GM19239 (cell line): Measurements from ENCODE around the gene CCDC7.
A peak's percentile ranks its signal among the peaks of the same experiment; 100 is the strongest.
"Not testable (repeated sequence)": the region's sequence is repeated elsewhere in the genome, so short reads cannot be mapped to it uniquely, and the experiment has no call there.

Experiments
- DNase-seq: peaks from one replicate; pipeline ENCODE4 v3.0.0; 2011; ENCODE audit warnings: low spot score; ENCODE audit not compliant: insufficient read length
- FAIRE-seq: peaks from 2 replicates; lab custom pipeline; 2011; peaks lifted over from hg19 to GRCh38; lab: Jason Lieb, UNC

The CCDC7 gene

GRCh38 chr10:32446536-32447406 lies 831 bp downstream of the CCDC7 start:
- no peak for FAIRE-seq
- DNase-seq, result peak; percentile 6

DNA sequence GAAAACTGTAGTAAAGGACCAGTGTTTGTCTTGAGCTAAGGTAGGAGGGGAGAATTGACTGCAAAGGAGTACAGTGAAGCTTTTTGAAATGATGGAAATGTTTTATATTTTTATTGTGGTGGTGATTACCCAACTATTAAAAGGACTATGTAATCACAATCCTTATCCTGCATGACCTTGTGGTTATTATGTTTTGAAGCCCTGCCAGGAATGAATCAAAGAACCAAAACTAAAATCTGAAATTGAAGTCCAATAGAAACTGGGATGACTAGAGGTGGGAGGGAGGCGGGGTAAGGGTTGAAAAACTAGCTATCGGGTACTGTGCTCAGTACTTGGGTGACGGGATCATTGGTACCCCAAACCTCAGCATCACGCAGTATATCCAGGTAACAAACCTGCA lies 8.2 kb downstream of the CCDC7 start:
- no peak for DNase-seq
- FAIRE-seq, result no peak

DNA sequence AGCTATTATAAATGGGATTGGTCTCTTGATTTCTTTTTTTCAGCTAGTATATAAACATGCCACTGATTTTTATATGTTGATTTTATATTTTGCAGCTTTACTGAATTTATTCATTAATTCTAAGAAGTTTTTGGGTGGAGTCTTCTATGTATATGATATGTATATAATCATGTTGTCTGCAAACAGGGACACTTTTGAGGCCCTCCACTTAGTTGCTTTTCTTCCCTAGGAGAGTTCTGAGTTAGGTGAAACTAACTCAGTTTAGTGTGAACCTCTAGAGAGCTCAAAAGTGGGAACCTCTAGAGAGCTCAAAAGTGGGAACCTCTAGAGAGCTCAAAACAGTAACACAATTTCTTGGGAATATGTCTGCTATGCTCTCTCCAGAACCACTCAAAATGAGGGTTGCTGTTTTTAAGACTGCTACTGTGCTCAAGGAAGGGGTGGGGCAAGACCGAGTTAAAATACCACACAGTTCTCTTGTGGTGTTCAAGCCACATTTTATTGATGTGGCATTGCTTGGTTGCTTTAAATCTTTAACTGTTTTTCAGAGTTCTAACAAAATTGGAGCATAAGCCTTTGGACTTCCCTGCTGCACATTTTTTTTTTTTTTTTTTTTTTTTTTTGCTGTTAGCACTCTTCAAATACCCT lies 13.2 kb downstream of the CCDC7 start:
- DNase-seq, result no peak
- peak; percentile 66 for FAIRE-seq

- FAIRE-seq, result no peak
- no peak for DNase-seq
Observed at GRCh38 chr10:32461203-32461602, 15.3 kb downstream of the CCDC7 start.

GRCh38 chr10:32471232-32471631 lies 25.3 kb downstream of the CCDC7 start:
- DNase-seq, result no peak
- no peak for FAIRE-seq

- no peak for DNase-seq
- no peak for FAIRE-seq
Observed at GRCh38 chr10:32477499-32477898, 31.6 kb downstream of the CCDC7 start.

GRCh38 chr10:32481606-32482005 lies 35.7 kb downstream of the CCDC7 start:
- FAIRE-seq (no peak), DNase-seq (no peak)

DNA sequence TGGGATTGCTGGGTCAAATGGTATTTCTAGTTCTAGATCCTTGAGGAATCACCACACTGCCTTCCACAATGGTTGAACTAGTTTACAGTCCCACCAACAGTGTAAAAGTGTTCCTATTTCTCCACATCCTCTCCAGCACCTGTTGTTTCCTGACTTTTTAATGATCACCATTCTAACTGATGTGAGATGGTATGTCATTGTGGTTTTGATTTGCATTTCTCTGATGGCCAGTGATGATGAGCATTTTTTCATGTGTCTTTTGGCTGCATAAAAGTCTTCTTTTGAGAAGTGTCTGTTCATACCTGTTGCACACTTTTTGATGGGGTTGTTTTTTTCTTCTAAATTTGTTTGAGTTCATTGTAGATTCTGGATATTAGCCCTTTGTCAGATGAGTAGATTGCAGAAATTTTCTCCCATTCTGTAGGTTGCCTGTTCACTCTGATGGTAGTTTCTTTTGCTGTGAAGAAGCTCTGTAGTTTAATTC lies 37.1 kb downstream of the CCDC7 start:
- DNase-seq, FAIRE-seq: not testable (repeated sequence)

GRCh38 chr10:32488038-32488437 lies 42.1 kb downstream of the CCDC7 start:
- FAIRE-seq, DNase-seq: not testable (repeated sequence)

DNA sequence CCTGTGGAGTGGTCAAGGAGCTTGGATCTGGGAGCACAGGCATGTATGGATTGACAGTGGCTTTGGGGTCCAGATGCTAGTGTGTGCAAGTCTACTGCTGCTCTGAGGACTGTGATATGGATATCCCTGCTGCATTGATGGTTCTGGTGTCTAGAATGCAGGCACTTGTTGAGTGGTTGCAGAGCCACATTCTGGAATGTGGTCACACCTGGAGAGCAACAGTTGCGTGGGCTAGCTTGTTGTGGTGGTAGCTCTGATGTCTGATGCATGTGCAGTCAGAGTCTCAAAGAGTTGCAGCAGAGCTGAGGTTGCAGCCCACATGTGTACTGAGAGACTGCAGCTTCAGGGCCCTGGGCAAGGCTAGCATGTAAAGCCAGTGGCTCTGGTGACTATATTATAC lies 43.2 kb downstream of the CCDC7 start:
- FAIRE-seq, result no peak
- no peak for DNase-seq

DNA sequence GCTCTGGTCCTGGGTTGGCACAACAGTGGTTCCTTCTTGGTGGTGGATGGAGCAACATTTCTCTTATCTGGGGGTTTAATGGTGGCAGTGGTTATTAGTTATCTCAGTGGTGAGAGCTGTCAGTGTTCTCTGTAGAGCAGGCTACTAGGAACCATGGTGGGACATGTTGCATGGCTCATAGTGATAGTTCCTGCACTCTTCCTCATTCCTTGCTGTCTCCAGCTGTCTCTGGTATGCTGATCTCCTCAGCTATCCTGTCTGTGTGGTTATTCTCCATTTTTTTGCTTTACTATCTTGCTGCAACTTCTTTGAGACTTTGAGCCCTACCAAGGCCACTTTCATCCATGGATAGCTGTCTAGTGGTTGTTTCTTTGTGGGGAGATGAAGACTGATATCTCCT lies 44.0 kb downstream of the CCDC7 start:
- DNase-seq (no peak), FAIRE-seq (no peak)

- DNase-seq, FAIRE-seq: not testable (repeated sequence)
Observed at GRCh38 chr10:32494562-32494961, 48.6 kb downstream of the CCDC7 start.

DNA sequence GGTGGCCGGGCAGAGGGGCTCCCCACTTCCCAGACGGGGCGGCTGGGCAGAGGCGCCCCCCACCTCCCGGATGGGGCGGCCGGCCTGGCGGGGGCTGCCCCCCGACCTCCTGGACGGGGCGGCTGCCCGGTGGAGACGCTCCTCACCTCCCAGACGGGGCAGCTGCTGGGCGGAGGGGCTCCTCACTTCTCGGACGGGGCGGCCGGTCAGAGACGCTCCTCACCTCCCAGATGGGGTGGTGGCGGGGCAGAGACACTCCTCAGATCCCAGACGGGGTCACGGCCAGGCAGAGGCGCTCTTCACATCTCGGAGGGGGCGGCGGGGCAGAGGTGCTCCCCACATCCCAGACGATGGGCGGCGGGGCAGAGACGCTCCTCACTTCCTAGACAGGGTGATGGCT lies 54.2 kb downstream of the CCDC7 start:
- not testable (repeated sequence) for FAIRE-seq, DNase-seq

DNA sequence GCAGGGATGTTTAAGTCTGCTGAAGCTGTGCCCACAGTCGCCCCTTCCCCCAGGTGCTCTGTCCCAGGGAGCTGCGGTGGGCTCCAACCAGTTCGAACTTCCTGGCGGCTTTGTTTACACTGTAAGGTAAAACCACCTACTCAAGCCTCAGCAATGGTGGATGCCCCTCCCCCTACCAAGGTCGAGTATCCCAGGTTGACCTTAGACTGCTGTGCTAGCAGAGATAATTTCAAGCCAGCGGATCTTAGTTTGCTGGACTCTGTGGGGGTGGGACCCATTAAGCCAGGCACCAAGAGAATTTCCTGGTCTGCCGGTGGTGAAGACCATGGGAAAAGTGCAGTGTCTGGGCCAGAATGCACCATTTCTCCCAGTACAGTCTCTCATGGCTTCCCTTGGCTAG lies 56.0 kb downstream of the CCDC7 start:
- FAIRE-seq, result no peak
- no peak for DNase-seq

GRCh38 chr10:32505762-32506420 lies 60.0 kb downstream of the CCDC7 start:
- not testable (repeated sequence) for DNase-seq, FAIRE-seq

DNA sequence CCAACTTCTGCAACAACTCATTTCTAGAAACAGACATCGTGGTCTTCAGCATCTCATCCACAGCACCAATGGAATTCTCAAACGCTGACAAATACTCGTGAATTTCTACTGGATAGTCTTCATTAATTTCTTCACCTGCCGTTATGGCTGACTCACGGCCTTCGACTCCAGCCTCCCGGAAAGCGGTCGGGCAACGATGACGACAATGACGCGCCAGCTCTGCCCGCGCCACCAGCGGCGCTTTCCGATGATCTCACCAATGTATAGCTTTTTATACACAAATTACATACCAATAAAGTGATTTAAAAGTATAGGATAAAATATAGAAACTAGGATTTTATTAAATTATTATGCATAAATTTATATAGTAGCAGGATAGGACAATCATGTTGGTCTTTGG lies 65.7 kb downstream of the CCDC7 start:
- DNase-seq (no peak), FAIRE-seq (no peak)

DNA sequence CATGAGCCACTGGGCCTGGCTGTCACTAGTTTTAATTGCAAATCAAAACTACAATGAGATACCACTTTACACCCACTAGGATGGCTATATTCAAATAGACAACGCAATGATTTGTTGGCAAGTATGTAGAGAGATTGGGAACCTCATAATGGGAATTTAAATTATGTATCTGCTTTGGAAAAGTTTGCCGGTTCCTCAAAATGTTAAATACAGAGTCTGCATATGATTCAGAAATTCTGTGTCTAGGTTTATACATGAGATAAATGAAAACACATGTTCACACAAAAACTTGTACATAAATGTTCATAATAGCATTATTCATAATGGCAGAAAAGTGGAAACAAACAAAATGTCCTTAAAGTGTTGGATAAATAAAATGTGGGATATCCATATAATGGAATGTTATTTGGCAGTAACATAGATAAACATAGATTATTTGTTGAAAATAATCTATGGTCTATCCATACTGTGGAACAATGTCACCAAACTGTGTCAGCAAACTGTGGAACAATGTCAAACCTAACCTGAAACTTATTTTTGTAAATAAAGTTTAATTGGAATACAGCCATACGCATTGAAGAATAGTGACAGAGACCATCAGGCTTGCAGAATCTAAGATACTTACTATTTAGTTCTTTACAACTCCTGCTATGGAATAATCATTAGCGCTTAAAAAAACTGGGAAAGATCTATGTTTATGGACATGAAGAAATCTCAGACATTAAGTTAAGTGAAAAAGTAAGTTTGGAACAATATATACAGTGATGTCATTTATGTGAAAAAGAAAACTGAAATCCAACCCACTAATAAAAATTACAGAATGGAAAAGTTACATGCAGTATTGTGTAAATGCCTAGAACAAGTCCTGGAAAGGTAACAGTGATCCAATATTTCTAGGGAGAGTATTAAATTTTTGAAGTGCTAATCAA lies 70.9 kb downstream of the CCDC7 start:
- FAIRE-seq (no peak), DNase-seq (no peak)

DNA sequence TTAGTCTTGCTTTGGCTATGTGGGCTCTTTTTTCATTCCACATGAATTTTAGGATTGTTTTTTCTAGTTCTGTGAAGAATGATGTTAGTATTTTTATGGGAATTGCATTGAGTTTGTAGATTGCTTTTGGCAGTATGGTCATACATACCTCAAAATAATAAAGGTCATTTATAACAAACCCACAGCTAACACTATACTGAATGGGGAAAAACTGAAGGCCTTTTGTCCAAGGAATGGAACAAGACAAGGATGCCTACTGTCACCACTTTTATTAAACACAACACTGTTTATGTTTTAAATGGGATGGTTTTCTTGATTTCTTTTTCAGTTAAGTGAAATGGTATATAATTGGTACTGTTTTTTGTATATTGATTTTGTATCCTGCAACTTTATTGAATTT lies 84.3 kb downstream of the CCDC7 start:
- FAIRE-seq (no peak), DNase-seq (no peak)

GRCh38 chr10:32538256-32538655 lies 92.3 kb downstream of the CCDC7 start:
- FAIRE-seq (no peak), DNase-seq (no peak)
